ENCODE measurements around the gene HMCN2. TPM values are rescaled to one million over a fixed set of nuclear protein-coding genes. Genes with fewer than 3 reads are reported as not detected.

The HMCN2 gene
- total and polyA plus RNA-seq, 2 of the 4 experiments (the other 2 are of a cell fraction) = 0.02 TPM; not detected in 1

GRCh38 chr9:130480673-130481072 is 215.1 kb downstream of the HMCN2 start:
- H3K18ac ChIP-seq (ENCODE audit: low read depth, low read length) = no peak overlapping the region
- ChIA-PET POLR2A (ENCODE audit: unreplicated experiment) (no interaction called here), CTCF (interaction anchor here (0.5 kb wide), 1 partner anchor 204 kb away, joined by 3 read pairs; no protein-coding TSS in a partner anchor)
- intact Hi-C loops (cut with micrococcal nuclease) = no loop called here
- no peak overlapping the region for H2BK20ac ChIP-seq (ENCODE audit: low read depth, low read length)
- no peak overlapping the region for H2BK120ac ChIP-seq (ENCODE audit: low read depth, low read length)
- H2AK5ac ChIP-seq (ENCODE audit: low read depth, low read length) = no peak overlapping the region
- H3K4me1 ChIP-seq (ENCODE audit: control insufficient read depth, insufficient read depth, low read length) = no peaks in the 10 kb centered on the region
- H2BK15ac ChIP-seq (ENCODE audit: low read depth, low read length) = no peak overlapping the region
- H3K4ac ChIP-seq (ENCODE audit: low read depth, low read length) = no peak overlapping the region
- H4K5ac ChIP-seq (ENCODE audit: low read depth, low read length) = no peak overlapping the region
- no peak for DNase-seq
- no peak overlapping the region for H3K14ac ChIP-seq (replicated peaks; ENCODE audit: low read depth, low read length)
- H3K27me3 ChIP-seq (ENCODE audit: control insufficient read depth, insufficient read depth, low read length) = peaks cover 28% of the 10 kb centered on the region
- H2AFZ ChIP-seq (replicated peaks; ENCODE audit: low read length, poor library complexity) = no peak overlapping the region
- no peak overlapping the region for H3K4me3 ChIP-seq (ENCODE audit: insufficient read depth, low read depth, low read length)
- no peak overlapping the region for H4K91ac ChIP-seq (ENCODE audit: insufficient read depth, low read depth, low read length)
- no peak overlapping the region for H3K56ac ChIP-seq (ENCODE audit: extremely low read depth, insufficient read depth, low read length)
- H3K9ac ChIP-seq (ENCODE audit: low read depth, low read length) = no peak overlapping the region
- H3K23ac ChIP-seq (ENCODE audit: low read depth, low read length) = no peak overlapping the region
- H3K36me3 ChIP-seq (ENCODE audit: control insufficient read depth, insufficient read depth, low read length) = no peaks in the 10 kb centered on the region; the same call in 1 of the 2 replicates
- H3K4me2 ChIP-seq (ENCODE audit: low read depth, low read length) = no peak overlapping the region
- in situ Hi-C loops (cut with MboI; ENCODE audit: low sequenced_read_pairs) = no loop called here
- H2BK5ac ChIP-seq (ENCODE audit: low read depth, low read length, poor library complexity, severe bottlenecking) = no peak overlapping the region
- no TSS peak for BruUV-seq (replicated peaks)
- dilution Hi-C loops (cut with HindIII; ENCODE audit: low sequenced_read_pairs, unreplicated experiment) = no loop called here
- no peaks in the 10 kb centered on the region for H3K9me3 ChIP-seq (ENCODE audit: control insufficient read depth, insufficient read depth, low read length)
- TF ChIP-seq CHD1 (IDR thresholded peaks at IDR 0.05; ENCODE audit: low read depth, low read length) (no peak), SMC3 (IDR thresholded peaks at IDR 0.05; ENCODE audit: low read depth, low read length) (no peak), RAD21 (IDR thresholded peaks at IDR 0.05; ENCODE audit: low read length) (peak; percentile 7; the same call in 1 of the 2 replicates)
- H2AK9ac ChIP-seq (replicated peaks; ENCODE audit: low read depth, low read length, poor library complexity) = no peak overlapping the region
- WGBS, 2 experiments (ENCODE audit: extremely low coverage in 2 of 2, insufficient read length in 1 of 2) = 70% methylated on average over 7 of the region's 16 CpGs; no CpG with 5 or more reads in 1 of the 2 experiments
- no peak overlapping the region for H4K8ac ChIP-seq (ENCODE audit: low read depth in 2 of 2, low read length in 2 of 2)
- no peak for ATAC-seq (ENCODE audit: low read depth)
- H3K9me1 ChIP-seq (ENCODE audit: insufficient read depth, low read length) = no peaks in the 10 kb centered on the region
- no peaks in the 10 kb centered on the region for H4K20me1 ChIP-seq (ENCODE audit: insufficient read depth, low read length)
- no peak overlapping the region for H3K27ac ChIP-seq (ENCODE audit: insufficient read depth, low read length)
- H3K79me1 ChIP-seq (ENCODE audit: low read depth in 1 of 2, low read length in 2 of 2) = no peaks in the 10 kb centered on the region
